ENCODE data around the gene ATP8B3.

The ATP8B3 gene

GRCh38 chr19:1750343-1751021 is 61.6 kb downstream of the ATP8B3 start:
- Mint-ChIP-seq H3K27ac (no peak overlapping the region), H3K4me3 (no peak overlapping the region), H3K9me3 (no peaks in the 10 kb centered on the region), H3K4me1 (ENCODE audit: low read depth) (peaks cover 10% of the 10 kb centered on the region), H3K27me3 (ENCODE audit: low read depth) (peaks cover 52% of the 10 kb centered on the region), H3K36me3 (ENCODE audit: low read depth) (peaks cover under 1% of the 10 kb centered on the region)

DNA sequence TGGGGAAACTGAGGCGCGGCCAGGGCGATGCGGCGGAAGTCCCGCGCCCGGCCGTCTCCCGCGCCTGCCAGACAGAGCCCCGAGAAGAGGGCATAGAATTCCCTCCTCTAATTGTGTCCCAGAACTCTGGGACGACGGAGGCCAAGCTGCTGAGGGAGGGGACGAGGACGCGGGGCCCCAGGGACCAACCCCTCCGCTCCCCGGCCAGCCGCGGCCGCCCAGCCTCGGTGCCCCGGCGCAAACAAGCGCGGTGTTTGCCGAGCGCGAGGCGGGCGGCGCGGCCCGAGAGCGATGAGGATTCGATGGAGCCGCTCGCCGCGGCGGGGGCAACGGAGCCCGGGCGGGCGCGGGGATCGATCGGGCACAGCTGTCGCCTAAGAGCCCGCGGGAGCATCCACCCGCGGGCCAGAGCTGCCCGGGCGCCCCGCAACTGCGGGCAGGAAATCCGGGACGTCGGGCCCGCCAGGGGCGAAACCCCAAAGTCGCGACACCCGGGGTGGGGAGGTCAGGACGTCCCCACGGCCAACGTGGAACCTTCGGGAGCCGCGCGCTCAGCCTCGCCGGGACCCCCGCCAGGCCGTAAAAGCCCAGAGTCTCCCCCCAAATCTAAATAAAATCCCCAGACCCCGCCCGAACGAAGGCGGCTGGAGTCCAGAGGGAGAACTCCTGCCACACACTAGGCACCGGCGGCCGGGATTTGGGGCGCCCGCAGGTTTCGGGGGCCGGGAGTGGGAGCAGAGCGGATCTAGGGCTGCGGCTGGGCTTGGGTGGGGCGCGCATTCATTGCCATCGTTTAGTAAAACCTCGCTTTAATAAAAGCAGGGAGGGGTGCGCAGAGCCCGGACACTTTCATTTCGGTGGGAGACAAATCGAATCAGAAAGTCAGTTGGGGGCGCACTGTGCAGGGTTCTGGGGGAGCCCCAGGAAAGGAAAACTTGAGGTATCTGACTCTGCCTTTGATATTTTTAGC is 62.4 kb downstream of the ATP8B3 start:
- Mint-ChIP-seq H3K27ac (no peak overlapping the region), H3K9me3 (no peaks in the 10 kb centered on the region), H3K4me3 (no peak overlapping the region), H3K27me3 (ENCODE audit: low read depth) (peaks cover 51% of the 10 kb centered on the region), H3K36me3 (ENCODE audit: low read depth) (no peaks in the 10 kb centered on the region), H3K4me1 (ENCODE audit: low read depth) (peaks cover 9% of the 10 kb centered on the region)

DNA sequence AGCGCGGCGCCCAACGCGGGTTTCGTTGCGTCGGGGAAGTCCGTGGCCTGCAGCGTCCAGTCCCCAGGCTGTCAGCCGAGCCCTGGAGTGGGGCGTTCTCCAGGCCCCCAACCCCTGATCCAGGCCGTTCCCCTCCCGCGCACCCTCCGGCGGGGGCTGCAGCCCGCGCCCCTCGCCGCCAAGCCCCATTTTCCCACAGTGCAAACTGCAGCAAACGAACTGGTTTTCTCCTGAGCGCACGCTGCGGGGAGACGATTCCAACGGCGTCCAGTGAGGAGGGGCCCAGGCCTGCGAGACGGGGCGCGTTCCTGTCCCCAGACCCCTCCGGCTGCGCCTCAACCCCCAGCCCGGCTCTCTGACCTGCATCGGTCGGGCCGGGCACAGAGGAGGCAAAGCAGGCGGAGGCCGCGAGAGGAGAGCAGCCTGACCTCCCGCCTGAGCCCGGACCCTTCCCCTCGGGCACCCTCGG is 63.2 kb downstream of the ATP8B3 start:
- no peak overlapping the region for H3K4me3 Mint-ChIP-seq
- no peaks in the 10 kb centered on the region for H3K36me3 Mint-ChIP-seq (ENCODE audit: low read depth)
- H3K4me1 Mint-ChIP-seq (ENCODE audit: low read depth): peaks cover 9% of the 10 kb centered on the region
- H3K9me3 Mint-ChIP-seq: no peaks in the 10 kb centered on the region
- H3K27me3 Mint-ChIP-seq (ENCODE audit: low read depth): peaks cover 49% of the 10 kb centered on the region
- H3K27ac Mint-ChIP-seq: no peak overlapping the region

- Mint-ChIP-seq H3K36me3 (ENCODE audit: low read depth) (no peaks in the 10 kb centered on the region), H3K4me3 (no peak overlapping the region), H3K27ac (no peak overlapping the region), H3K27me3 (ENCODE audit: low read depth) (peaks cover 49% of the 10 kb centered on the region), H3K9me3 (no peaks in the 10 kb centered on the region), H3K4me1 (ENCODE audit: low read depth) (peaks cover 9% of the 10 kb centered on the region)
These were observed 63.8 kb downstream of the ATP8B3 start for GRCh38 chr19:1748115-1748872.

DNA sequence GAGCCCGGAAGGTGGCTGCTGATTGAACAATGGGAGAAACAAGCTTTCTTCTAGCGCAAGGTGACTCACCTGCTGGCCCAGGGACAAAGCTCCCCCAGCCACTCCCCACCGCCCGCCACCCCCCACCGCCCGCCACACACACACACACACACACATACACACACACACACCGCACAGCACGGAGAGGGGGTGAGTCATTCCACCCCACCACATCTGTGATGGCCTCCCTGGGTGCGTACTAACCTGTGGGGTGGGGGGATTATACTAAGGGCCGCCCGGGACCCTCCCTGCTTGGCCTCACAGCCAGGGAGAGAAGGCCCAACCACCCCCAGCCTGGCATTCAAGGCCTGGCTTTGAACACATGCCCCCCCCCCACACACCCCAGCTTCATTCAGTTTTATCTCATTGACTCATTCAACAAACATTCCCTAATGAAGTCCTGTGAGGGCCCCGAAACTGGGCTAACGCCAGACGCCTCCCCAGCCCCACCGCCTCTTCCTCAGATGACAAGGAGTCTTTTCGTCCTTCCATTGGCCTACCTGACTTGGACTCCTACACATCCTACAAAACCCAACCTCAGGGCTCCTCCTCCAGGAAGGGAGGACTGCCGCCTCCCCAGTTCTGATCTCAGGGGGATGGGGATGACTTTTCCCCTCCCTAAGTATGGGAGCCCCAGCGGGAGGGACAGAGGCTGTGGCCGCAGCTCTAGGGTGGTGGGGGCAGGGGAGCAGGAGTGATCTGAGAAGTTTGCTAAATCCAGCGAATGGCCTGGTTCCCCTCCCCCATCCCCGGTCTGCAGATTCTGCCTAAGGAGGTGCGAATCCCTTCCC is 64.6 kb downstream of the ATP8B3 start:
- Mint-ChIP-seq H3K4me1 (ENCODE audit: low read depth) (peaks cover 9% of the 10 kb centered on the region), H3K27me3 (ENCODE audit: low read depth) (peaks cover 43% of the 10 kb centered on the region), H3K4me3 (no peak overlapping the region), H3K36me3 (ENCODE audit: low read depth) (no peaks in the 10 kb centered on the region), H3K9me3 (no peaks in the 10 kb centered on the region), H3K27ac (no peak overlapping the region)

- peaks cover 38% of the 10 kb centered on the region for H3K27me3 Mint-ChIP-seq (ENCODE audit: low read depth)
- H3K4me1 Mint-ChIP-seq (ENCODE audit: low read depth): peaks cover 9% of the 10 kb centered on the region
- no peak overlapping the region for H3K27ac Mint-ChIP-seq
- H3K36me3 Mint-ChIP-seq (ENCODE audit: low read depth): no peaks in the 10 kb centered on the region
- no peak overlapping the region for H3K4me3 Mint-ChIP-seq
- H3K9me3 Mint-ChIP-seq: no peaks in the 10 kb centered on the region
These were observed 65.4 kb downstream of the ATP8B3 start for GRCh38 chr19:1746401-1747284.

DNA sequence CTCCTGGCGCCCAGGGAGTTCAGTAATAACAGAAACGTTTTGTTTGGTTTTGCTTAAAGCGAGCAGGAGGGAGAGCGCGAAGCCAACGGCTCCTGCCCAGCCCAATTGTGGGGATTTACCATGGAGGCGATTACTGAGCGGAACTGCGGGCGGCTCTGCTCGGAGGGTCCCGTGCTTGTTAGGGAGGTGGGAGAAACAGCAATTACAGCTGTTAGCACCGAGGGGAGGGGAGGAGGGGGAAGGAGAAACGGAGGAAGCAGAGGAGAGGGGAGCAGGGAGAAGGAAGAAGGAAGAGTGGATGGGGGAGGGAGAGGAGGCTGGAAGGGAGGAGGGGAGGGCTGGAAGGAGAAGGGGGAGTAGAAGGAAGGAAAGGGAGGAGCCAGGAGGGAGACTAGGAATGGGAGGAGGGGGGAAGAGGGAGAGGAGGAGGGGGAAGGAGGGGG is 66.5 kb downstream of the ATP8B3 start:
- peaks cover 30% of the 10 kb centered on the region for H3K27me3 Mint-ChIP-seq (ENCODE audit: low read depth)
- H3K4me3 Mint-ChIP-seq: no peak overlapping the region
- H3K9me3 Mint-ChIP-seq: no peaks in the 10 kb centered on the region
- H3K27ac Mint-ChIP-seq: no peak overlapping the region
- peaks cover 9% of the 10 kb centered on the region for H3K4me1 Mint-ChIP-seq (ENCODE audit: low read depth)
- no peaks in the 10 kb centered on the region for H3K36me3 Mint-ChIP-seq (ENCODE audit: low read depth)

- peaks cover 28% of the 10 kb centered on the region for H3K27me3 Mint-ChIP-seq (ENCODE audit: low read depth)
- no peak overlapping the region for H3K4me3 Mint-ChIP-seq
- no peak overlapping the region for H3K27ac Mint-ChIP-seq
- H3K36me3 Mint-ChIP-seq (ENCODE audit: low read depth): no peaks in the 10 kb centered on the region
- peaks cover 7% of the 10 kb centered on the region for H3K4me1 Mint-ChIP-seq (ENCODE audit: low read depth)
- H3K9me3 Mint-ChIP-seq: no peaks in the 10 kb centered on the region
These were observed 67.1 kb downstream of the ATP8B3 start for GRCh38 chr19:1744822-1745563.

- H3K9me3 Mint-ChIP-seq: no peaks in the 10 kb centered on the region
- H3K27me3 Mint-ChIP-seq (ENCODE audit: low read depth): peaks cover 26% of the 10 kb centered on the region
- H3K4me1 Mint-ChIP-seq (ENCODE audit: low read depth): peaks cover 6% of the 10 kb centered on the region
- no peaks in the 10 kb centered on the region for H3K36me3 Mint-ChIP-seq (ENCODE audit: low read depth)
- H3K27ac Mint-ChIP-seq: no peak overlapping the region
- no peak overlapping the region for H3K4me3 Mint-ChIP-seq
These were observed 67.9 kb downstream of the ATP8B3 start for GRCh38 chr19:1744133-1744665.

- H3K4me1 Mint-ChIP-seq (ENCODE audit: low read depth): peaks cover 6% of the 10 kb centered on the region
- H3K9me3 Mint-ChIP-seq: no peaks in the 10 kb centered on the region
- no peaks in the 10 kb centered on the region for H3K36me3 Mint-ChIP-seq (ENCODE audit: low read depth)
- H3K27ac Mint-ChIP-seq: no peak overlapping the region
- no peak overlapping the region for H3K4me3 Mint-ChIP-seq
- H3K27me3 Mint-ChIP-seq (ENCODE audit: low read depth): peaks cover 26% of the 10 kb centered on the region
These were observed 68.9 kb downstream of the ATP8B3 start for GRCh38 chr19:1742989-1743696.

GRCh38 chr19:1739960-1740629 is 72.0 kb downstream of the ATP8B3 start:
- Mint-ChIP-seq H3K27me3 (ENCODE audit: low read depth) (peaks cover 25% of the 10 kb centered on the region), H3K4me1 (ENCODE audit: low read depth) (no peaks in the 10 kb centered on the region), H3K36me3 (ENCODE audit: low read depth) (no peaks in the 10 kb centered on the region), H3K9me3 (no peaks in the 10 kb centered on the region), H3K27ac (no peak overlapping the region), H3K4me3 (no peak overlapping the region)
